OCI-LY3 (cell line): ENCODE data around the gene BRF1.

Source experiments
- EZH2phosphoT487 ChIP-seq: fragments of 200-600 bp; shearing (Covaris generic); IDR thresholded peaks from 2 replicates; pipeline ENCODE4 v1.6.1; 2018; ENCODE audit warnings: antibody characterized with exemption, mixed run types, low read depth
- TF ChIP-seq, protein P1 (sequence below): fragments of 200-600, 300-600 bp; sonication (generic); IDR thresholded peaks from 2 replicates; pipeline ENCODE4 v1.5.1; 2014; ENCODE audit warnings: antibody characterized with exemption, low read length, low read depth

DNA sequence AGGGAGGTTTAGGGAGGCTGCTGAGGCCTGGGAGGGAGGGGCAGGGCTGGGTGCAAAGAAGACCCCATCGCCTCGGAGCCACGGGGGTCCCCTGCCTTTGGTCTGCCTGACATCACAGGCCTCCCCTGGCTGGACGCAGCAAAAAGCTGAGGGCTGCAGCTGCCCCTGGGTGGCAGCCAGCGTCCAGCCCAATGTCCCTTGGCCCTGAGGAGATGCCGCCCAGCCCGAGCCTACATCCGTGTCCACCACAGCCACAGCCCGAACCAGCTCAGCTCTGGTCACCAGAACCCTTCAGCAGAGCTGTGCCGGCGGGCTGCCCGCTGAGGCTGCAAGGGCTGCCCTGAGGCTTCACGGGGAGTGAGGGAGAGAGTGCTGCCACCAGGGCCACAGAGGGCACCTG is 121.6 kb downstream of the BRF1 start:
- TF ChIP-seq, protein P1, sequence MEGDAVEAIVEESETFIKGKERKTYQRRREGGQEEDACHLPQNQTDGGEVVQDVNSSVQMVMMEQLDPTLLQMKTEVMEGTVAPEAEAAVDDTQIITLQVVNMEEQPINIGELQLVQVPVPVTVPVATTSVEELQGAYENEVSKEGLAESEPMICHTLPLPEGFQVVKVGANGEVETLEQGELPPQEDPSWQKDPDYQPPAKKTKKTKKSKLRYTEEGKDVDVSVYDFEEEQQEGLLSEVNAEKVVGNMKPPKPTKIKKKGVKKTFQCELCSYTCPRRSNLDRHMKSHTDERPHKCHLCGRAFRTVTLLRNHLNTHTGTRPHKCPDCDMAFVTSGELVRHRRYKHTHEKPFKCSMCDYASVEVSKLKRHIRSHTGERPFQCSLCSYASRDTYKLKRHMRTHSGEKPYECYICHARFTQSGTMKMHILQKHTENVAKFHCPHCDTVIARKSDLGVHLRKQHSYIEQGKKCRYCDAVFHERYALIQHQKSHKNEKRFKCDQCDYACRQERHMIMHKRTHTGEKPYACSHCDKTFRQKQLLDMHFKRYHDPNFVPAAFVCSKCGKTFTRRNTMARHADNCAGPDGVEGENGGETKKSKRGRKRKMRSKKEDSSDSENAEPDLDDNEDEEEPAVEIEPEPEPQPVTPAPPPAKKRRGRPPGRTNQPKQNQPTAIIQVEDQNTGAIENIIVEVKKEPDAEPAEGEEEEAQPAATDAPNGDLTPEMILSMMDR = no peak
- no peak for TF ChIP-seq EZH2phosphoT487
